Hepatocyte (in vitro differentiated cells): ENCODE measurements around the gene ASCL3. TPM values are rescaled to one million over a fixed set of nuclear protein-coding genes. Genes with fewer than 3 reads are reported as not detected.

ENCODE experiments used
- DNase-seq: peaks from one replicate; pipeline ENCODE4 v3.0.0-alpha.2; 2016; ENCODE audit warnings: low spot score
- H2AFZ ChIP-seq: fragments of 200-600 bp; sonication (generic); 2 replicates; pipeline ENCODE4 v1.6.0; 2016; ENCODE audit warnings: antibody characterized with exemption, mild to moderate bottlenecking
- H3K27ac ChIP-seq: fragments of 200-600 bp; sonication (generic); 2 replicates; pipeline ENCODE4 v1.5.1; 2016; ENCODE audit warnings: mild to moderate bottlenecking
- H3K27me3 ChIP-seq: fragments of 200-600 bp; sonication (generic); 2 replicates; pipeline ENCODE4 v1.6.1; 2016
- H3K36me3 ChIP-seq: fragments of 200-600 bp; sonication (generic); replicated peaks from 2 replicates; pipeline ENCODE4 v1.5.1; 2016; ENCODE audit warnings: low read depth; ENCODE audit not compliant: insufficient read depth
- H3K4me1 ChIP-seq: fragments of 200-600 bp; sonication (generic); 2 replicates; pipeline ENCODE4 v1.5.1; 2016; ENCODE audit warnings: mild to moderate bottlenecking, moderate library complexity; ENCODE audit not compliant: insufficient read depth
- H3K4me2 ChIP-seq: fragments of 200-600 bp; sonication (generic); 2 replicates; pipeline ENCODE4 v1.6.0; 2016
- H3K4me3 ChIP-seq: fragments of 200-600 bp; sonication (generic); 2 replicates; pipeline ENCODE4 v1.5.1; 2016; ENCODE audit warnings: mild to moderate bottlenecking
- H3K79me2 ChIP-seq: fragments of 200-600 bp; sonication (generic); 2 replicates; pipeline ENCODE4 v1.6.0; 2017; ENCODE audit warnings: mild to moderate bottlenecking
- H3K9me2 ChIP-seq: fragments of 200-600 bp; sonication (generic); replicated peaks from 2 replicates; pipeline ENCODE4 v1.6.0; 2017; ENCODE audit warnings: mild to moderate bottlenecking; ENCODE audit not compliant: insufficient read depth
- H3K9me3 ChIP-seq: fragments of 200-600 bp; sonication (generic); 2 replicates; pipeline ENCODE4 v1.5.1; 2016; ENCODE audit warnings: low read depth, mild to moderate bottlenecking
- H4K20me1 ChIP-seq: fragments of 200-600 bp; sonication (generic); 2 replicates; pipeline ENCODE4 v1.6.0; 2016; ENCODE audit warnings: mild to moderate bottlenecking; ENCODE audit not compliant: insufficient read depth, poor library complexity, severe bottlenecking
- CTCF ChIP-seq: fragments of 200-600 bp; sonication (generic); IDR thresholded peaks from 2 replicates; pipeline ENCODE4 v1.5.1; 2016; ENCODE audit warnings: antibody characterized with exemption, mild to moderate bottlenecking; ENCODE audit not compliant: poor library complexity
- EZH2 ChIP-seq: fragments of 200-600 bp; sonication (generic); IDR thresholded peaks from 2 replicates; pipeline ENCODE4 v1.6.1; 2016; ENCODE audit warnings: antibody characterized with exemption, mild to moderate bottlenecking, borderline replicate concordance
- EZH2phosphoT487 ChIP-seq: fragments of 200-600 bp; sonication (generic); IDR thresholded peaks from one replicate; pipeline ENCODE4 v1.6.1; 2018; ENCODE audit warnings: antibody characterized with exemption, mild to moderate bottlenecking, low read depth, moderate library complexity; ENCODE audit not compliant: unreplicated experiment, severe bottlenecking
- WGBS: methylation state at CpG from one replicate; pipeline ENCODE4 v1.1.6; 2016; ENCODE audit warnings: low lambda C conversion rate; ENCODE audit errors: missing lambda C conversion rate; 5-methylcytosine and 5-hydroxymethylcytosine counted together
- polyA plus RNA-seq: library from polyadenylated mRNA; unstranded; fragments of >200 nt; fragmentation: Nextera tagmentation; extraction: Ambion mirVana; gene quantifications from 2 replicates; pipeline ENCODE4 v1.2.1, GENCODE V29; 2016
- total RNA-seq: library from RNA; depleted of rRNA; stranded (reverse); fragments of >200 nt; gene quantifications from 2 replicates; pipeline ENCODE4 v1.2.3, GENCODE V29; 2014

Gene ASCL3
- total and polyA plus RNA-seq, 2 experiments from 2014 or later, result not detected

GRCh38 chr11:8928205-8928604 lies 14.6 kb downstream of the ASCL3 start:
- Histone ChIP-seq H3K27ac (no peak overlapping the region), H3K4me1 (no peaks in the 10 kb centered on the region), H3K9me2 (no peaks in the 10 kb centered on the region), H3K36me3 (no peaks in the 10 kb centered on the region), H4K20me1 (no peaks in the 10 kb centered on the region), H3K4me3 (no peak overlapping the region), H3K4me2 (no peak overlapping the region), H3K9me3 (no peaks in the 10 kb centered on the region), H3K27me3 (no peaks in the 10 kb centered on the region), H2AFZ (no peak overlapping the region), H3K79me2 (no peaks in the 10 kb centered on the region)
- TF ChIP-seq EZH2phosphoT487 (no peak), CTCF (no peak)
- 97% methylated on average over 4 of the region's 4 CpGs for WGBS
- no peak for DNase-seq

- H3K4me2 ChIP-seq, result no peak overlapping the region
- no peak overlapping the region for H3K4me3 ChIP-seq
- no peaks in the 10 kb centered on the region for H3K79me2 ChIP-seq
- WGBS, result 90% methylated on average over 5 of the region's 5 CpGs
- no peaks in the 10 kb centered on the region for H3K27me3 ChIP-seq
- no peak overlapping the region for H2AFZ ChIP-seq
- no peaks in the 10 kb centered on the region for H3K36me3 ChIP-seq
- no peak for DNase-seq
- H3K4me1 ChIP-seq, result no peaks in the 10 kb centered on the region
- no peaks in the 10 kb centered on the region for H3K9me2 ChIP-seq
- no peaks in the 10 kb centered on the region for H3K9me3 ChIP-seq
- H4K20me1 ChIP-seq, result no peaks in the 10 kb centered on the region
- H3K27ac ChIP-seq, result no peak overlapping the region
- TF ChIP-seq EZH2 (no peak), CTCF (no peak), EZH2phosphoT487 (no peak)
These were observed 15.6 kb downstream of the ASCL3 start for GRCh38 chr11:8927233-8927632.

GRCh38 chr11:8926236-8926635 lies 16.6 kb downstream of the ASCL3 start:
- DNase-seq, result no peak
- no peaks in the 10 kb centered on the region for H3K4me1 ChIP-seq
- H3K9me3 ChIP-seq, result no peaks in the 10 kb centered on the region
- no peaks in the 10 kb centered on the region for H3K36me3 ChIP-seq
- no peak for TF ChIP-seq EZH2
- TF ChIP-seq EZH2phosphoT487, result no peak
- TF ChIP-seq CTCF, result no peak
- no peaks in the 10 kb centered on the region for H4K20me1 ChIP-seq
- no peaks in the 10 kb centered on the region for H3K9me2 ChIP-seq
- H3K27me3 ChIP-seq, result no peaks in the 10 kb centered on the region
- no peak overlapping the region for H3K4me3 ChIP-seq
- no peaks in the 10 kb centered on the region for H3K79me2 ChIP-seq
- H3K4me2 ChIP-seq, result no peak overlapping the region
- no peak overlapping the region for H3K27ac ChIP-seq
- H2AFZ ChIP-seq, result no peak overlapping the region
- WGBS, result 93% methylated on average over 5 of the region's 5 CpGs

GRCh38 chr11:8925711-8926110 lies 17.1 kb downstream of the ASCL3 start:
- Histone ChIP-seq H3K4me2 (no peak overlapping the region), H3K27me3 (no peaks in the 10 kb centered on the region), H3K4me1 (no peaks in the 10 kb centered on the region), H3K4me3 (no peak overlapping the region), H3K79me2 (no peaks in the 10 kb centered on the region), H4K20me1 (no peaks in the 10 kb centered on the region), H3K9me2 (no peaks in the 10 kb centered on the region), H3K36me3 (no peaks in the 10 kb centered on the region), H2AFZ (no peak overlapping the region), H3K27ac (no peak overlapping the region), H3K9me3 (no peaks in the 10 kb centered on the region)
- TF ChIP-seq CTCF, result no peak
- TF ChIP-seq EZH2, result no peak
- TF ChIP-seq EZH2phosphoT487, result no peak
- 100% methylated on average over 5 of the region's 5 CpGs for WGBS
- no peak for DNase-seq
